ENCODE data around the gene OR2A25. TPM values are rescaled to one million over a fixed set of nuclear protein-coding genes. Genes with fewer than 3 reads are reported as not detected.
A peak's percentile ranks its signal among the peaks of the same experiment; 100 is the strongest.

Gene OR2A25
- total and polyA plus RNA-seq, 8 donors = 0.12 TPM; not detected in 7

DNA sequence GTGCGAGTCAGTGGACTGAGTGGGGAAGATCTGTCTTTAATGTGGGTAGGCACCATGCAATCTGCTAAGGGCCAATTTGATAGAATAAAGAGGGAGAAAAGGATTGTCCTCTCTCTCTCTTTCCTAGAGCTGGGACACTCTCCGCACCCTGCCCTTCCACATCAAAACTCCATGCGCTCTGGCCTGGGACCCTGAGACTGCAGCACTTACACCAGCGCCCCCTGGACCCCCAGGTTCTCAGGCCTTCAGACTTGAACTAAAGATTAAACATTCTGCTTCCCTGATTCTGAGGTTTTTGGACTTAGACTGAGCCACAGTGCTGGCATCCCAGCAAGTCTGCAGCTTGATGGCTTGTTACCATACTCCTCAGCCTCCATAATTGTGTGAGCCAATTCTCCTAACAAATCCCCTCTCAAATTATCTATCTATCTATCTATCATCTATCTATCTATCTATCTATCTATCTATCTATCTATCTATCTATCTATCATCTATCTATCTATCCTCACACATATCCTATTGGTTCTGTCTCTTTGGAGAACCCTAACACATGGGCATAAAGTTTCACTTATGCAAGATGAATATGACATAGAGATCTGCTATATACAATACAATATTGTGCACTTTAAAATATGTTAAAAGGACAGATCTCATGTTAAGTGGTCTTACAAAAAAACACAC is 43.3 kb upstream of the OR2A25 start:
- intact Hi-C loops (cut with DNase I) = no loop called here
- no peak overlapping the region for H3K4me3 ChIP-seq
- TF ChIP-seq, protein P1, sequence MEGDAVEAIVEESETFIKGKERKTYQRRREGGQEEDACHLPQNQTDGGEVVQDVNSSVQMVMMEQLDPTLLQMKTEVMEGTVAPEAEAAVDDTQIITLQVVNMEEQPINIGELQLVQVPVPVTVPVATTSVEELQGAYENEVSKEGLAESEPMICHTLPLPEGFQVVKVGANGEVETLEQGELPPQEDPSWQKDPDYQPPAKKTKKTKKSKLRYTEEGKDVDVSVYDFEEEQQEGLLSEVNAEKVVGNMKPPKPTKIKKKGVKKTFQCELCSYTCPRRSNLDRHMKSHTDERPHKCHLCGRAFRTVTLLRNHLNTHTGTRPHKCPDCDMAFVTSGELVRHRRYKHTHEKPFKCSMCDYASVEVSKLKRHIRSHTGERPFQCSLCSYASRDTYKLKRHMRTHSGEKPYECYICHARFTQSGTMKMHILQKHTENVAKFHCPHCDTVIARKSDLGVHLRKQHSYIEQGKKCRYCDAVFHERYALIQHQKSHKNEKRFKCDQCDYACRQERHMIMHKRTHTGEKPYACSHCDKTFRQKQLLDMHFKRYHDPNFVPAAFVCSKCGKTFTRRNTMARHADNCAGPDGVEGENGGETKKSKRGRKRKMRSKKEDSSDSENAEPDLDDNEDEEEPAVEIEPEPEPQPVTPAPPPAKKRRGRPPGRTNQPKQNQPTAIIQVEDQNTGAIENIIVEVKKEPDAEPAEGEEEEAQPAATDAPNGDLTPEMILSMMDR (IDR thresholded peaks at IDR 0.05) = no peak
- H3K4me1 ChIP-seq = no peaks in the 10 kb centered on the region
- DNase-seq = no peak
- no peaks in the 10 kb centered on the region for H3K9me3 ChIP-seq
- no peak for FAIRE-seq
- WGBS, 2 donors = 48 to 49% methylated on average over 4 of the region's 4 CpGs
- no peak for ATAC-seq
- no peaks in the 10 kb centered on the region for H3K36me3 ChIP-seq
- no peaks in the 10 kb centered on the region for H3K27me3 ChIP-seq
- H3K27ac ChIP-seq = no peak overlapping the region

DNA sequence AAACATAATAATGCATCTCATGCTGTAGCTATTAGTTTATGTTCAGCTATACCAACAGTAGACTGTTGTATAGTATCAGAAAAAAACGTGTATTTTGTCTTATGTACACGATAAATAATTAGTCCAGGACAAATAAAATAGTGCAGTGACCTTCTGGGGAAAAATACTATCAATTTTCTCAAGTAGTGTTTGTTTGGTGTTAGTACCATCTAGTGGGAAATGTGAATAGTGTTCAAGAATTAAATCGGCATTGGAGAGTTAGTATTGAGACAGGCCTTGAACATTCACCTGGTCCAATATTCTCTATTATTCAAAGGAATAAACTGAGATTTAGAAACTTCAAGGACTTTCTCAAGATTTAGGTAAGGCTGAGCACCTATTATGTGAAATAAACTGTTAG is 42.5 kb upstream of the OR2A25 start:
- no peak overlapping the region for H3K4me3 ChIP-seq
- intact Hi-C loops (cut with DNase I) = no loop called here
- H3K27me3 ChIP-seq = no peaks in the 10 kb centered on the region
- 5 to 6% methylated on average over 3 of the region's 3 CpGs for WGBS, 2 donors
- H3K27ac ChIP-seq = no peak overlapping the region
- H3K36me3 ChIP-seq = no peaks in the 10 kb centered on the region
- TF ChIP-seq, protein P1 (IDR thresholded peaks at IDR 0.05) = peak in 2 of 4 donors; percentile 28 to 32
- no peaks in the 10 kb centered on the region for H3K9me3 ChIP-seq
- peak; percentile 81 for FAIRE-seq
- H3K4me1 ChIP-seq = no peaks in the 10 kb centered on the region
- ATAC-seq = peak in 3 of 4 donors; percentile 74 to 83 (median 81)
- no peak for DNase-seq

DNA sequence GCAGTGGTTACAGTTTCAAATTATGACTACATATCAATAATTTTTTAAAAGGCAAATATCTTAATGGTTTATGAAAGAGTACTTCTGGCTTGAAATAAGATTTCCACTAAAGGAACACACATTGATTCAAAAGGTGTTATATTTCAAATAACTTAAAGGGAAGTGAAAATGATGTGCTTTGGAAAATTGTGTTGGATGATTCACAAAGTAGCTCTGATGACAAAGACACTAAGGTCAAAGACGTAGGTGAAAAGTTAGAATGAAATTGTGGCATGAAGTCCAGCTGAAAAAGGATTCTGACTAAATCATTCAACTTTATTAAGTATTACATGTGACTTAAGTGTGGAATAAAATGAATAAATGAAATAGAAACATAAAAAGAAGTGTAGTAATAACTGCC is 41.6 kb upstream of the OR2A25 start:
- Histone ChIP-seq H3K4me1 (no peaks in the 10 kb centered on the region), H3K36me3 (no peaks in the 10 kb centered on the region), H3K4me3 (no peak overlapping the region), H3K27ac (no peak overlapping the region), H3K27me3 (no peaks in the 10 kb centered on the region), H3K9me3 (no peaks in the 10 kb centered on the region)
- 68 to 73% methylated on average over 1 of the region's 1 CpG for WGBS, 2 donors
- intact Hi-C loops (cut with DNase I) = no loop called here
- FAIRE-seq (no peak), ATAC-seq (no peak), DNase-seq (no peak)
- TF ChIP-seq, protein P1 (IDR thresholded peaks at IDR 0.05) = no peak

DNA sequence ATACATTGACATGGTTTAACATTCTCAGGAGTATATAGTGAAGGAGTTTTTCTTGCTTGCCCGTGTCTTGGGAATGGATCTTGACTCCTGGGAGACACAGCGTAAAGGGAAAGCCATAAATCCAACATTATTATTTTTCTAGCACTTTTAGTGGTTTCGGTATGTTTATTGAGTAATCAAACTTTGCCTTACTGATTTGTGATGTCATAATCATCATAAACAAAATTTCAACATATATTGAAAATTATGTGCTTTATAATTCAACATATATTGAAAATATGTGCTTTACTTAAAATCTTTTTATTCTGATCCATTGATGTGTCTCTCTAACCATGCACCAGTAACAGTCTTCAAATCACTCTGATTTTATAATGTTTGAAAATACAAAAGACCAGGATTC is 41.1 kb upstream of the OR2A25 start:
- 84 to 85% methylated on average over 3 of the region's 3 CpGs for WGBS, 2 donors
- Histone ChIP-seq H3K4me1 (no peaks in the 10 kb centered on the region), H3K36me3 (no peaks in the 10 kb centered on the region), H3K4me3 (no peak overlapping the region), H3K9me3 (no peaks in the 10 kb centered on the region), H3K27me3 (no peaks in the 10 kb centered on the region), H3K27ac (no peak overlapping the region)
- FAIRE-seq (no peak), DNase-seq (no peak), ATAC-seq (no peak)
- TF ChIP-seq, protein P1 (IDR thresholded peaks at IDR 0.05) = no peak
- intact Hi-C loops (cut with DNase I) = no loop called here

DNA sequence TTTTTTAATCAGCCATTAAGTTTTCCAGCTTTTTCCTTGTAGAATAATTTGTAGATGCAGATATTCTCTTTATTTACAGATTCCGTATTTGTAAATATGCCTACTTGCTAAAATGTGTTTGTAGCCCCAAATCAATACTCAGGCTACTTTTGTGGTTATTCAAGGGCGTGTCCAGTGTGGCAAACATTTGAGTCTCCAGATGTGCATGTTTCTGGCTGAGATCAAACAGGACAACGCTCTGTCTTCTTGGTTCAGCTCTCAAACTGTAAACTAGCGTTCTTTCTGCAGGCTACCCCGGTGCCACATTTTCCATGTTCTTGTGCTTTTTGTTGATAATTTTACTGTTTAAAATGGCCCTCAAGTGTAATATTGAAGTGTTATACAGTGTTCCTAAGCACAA is 37.1 kb upstream of the OR2A25 start:
- intact Hi-C loops (cut with DNase I) = no loop called here

More for the DNA sequence above, 37.1 kb upstream of the OR2A25 start:
- TF ChIP-seq, protein P1 (IDR thresholded peaks at IDR 0.05) = no peak
- 71 to 84% methylated on average over 5 of the region's 5 CpGs for WGBS, 2 donors
- no peak overlapping the region for H3K27ac ChIP-seq
- H3K4me1 ChIP-seq = no peaks in the 10 kb centered on the region
- no peaks in the 10 kb centered on the region for H3K36me3 ChIP-seq
- ATAC-seq = no peak
- no peak for FAIRE-seq
- no peaks in the 10 kb centered on the region for H3K9me3 ChIP-seq
- no peak overlapping the region for H3K4me3 ChIP-seq
- H3K27me3 ChIP-seq = no peaks in the 10 kb centered on the region
- DNase-seq = no peak
